ENCODE results near the gene RRAD.
"Not testable (repeated sequence)": the region's sequence is repeated elsewhere in the genome, so short reads cannot be mapped to it uniquely, and the experiment has no call there.

Gene RRAD

GRCh38 chr16:66958857-66959703 lies 33.7 kb upstream of the RRAD start:
- no peak for TF ChIP-seq CTCF (IDR thresholded peaks at IDR 0.05; ENCODE audit: unreplicated experiment in 3 of 3)
- Mint-ChIP-seq H3K4me3 (no peak overlapping the region), H3K27ac (no peak overlapping the region), H3K36me3 (ENCODE audit: low read depth) (no peaks in the 10 kb centered on the region), H3K9me3 (no peaks in the 10 kb centered on the region), H3K4me1 (peaks cover 5% of the 10 kb centered on the region), H3K27me3 (ENCODE audit: low read depth) (peaks cover 24% of the 10 kb centered on the region)

GRCh38 chr16:66956154-66956457 lies 30.8 kb upstream of the RRAD start:
- not testable (repeated sequence) for H3K9me3 Mint-ChIP-seq; H3K4me1 Mint-ChIP-seq; H3K36me3 Mint-ChIP-seq (ENCODE audit: low read depth); H3K4me3 Mint-ChIP-seq
- peak overlapping the region in 1 of 3 experiments; percentile 33 for H3K27ac Mint-ChIP-seq
- H3K27me3 Mint-ChIP-seq (ENCODE audit: low read depth): peaks cover 20% of the 10 kb centered on the region

- not testable (repeated sequence) for H3K9me3 Mint-ChIP-seq; H3K4me1 Mint-ChIP-seq; H3K4me3 Mint-ChIP-seq; H3K36me3 Mint-ChIP-seq (ENCODE audit: low read depth)
- Mint-ChIP-seq H3K27ac (peak overlapping the region in 2 of 3 experiments; percentile 3 to 33), H3K27me3 (ENCODE audit: low read depth) (peaks cover 20% of the 10 kb centered on the region)
These were observed 30.2 kb upstream of the RRAD start for GRCh38 chr16:66955363-66956153.

GRCh38 chr16:66954097-66954659 lies 28.8 kb upstream of the RRAD start:
- Mint-ChIP-seq H3K9me3 (peaks cover 7% of the 10 kb centered on the region), H3K27me3 (ENCODE audit: low read depth) (peaks cover 16% of the 10 kb centered on the region), H3K27ac (no peak overlapping the region), H3K4me1 (no peaks in the 10 kb centered on the region), H3K36me3 (ENCODE audit: low read depth) (peaks cover 3% of the 10 kb centered on the region), H3K4me3 (no peak overlapping the region)
- TF ChIP-seq CTCF (IDR thresholded peaks at IDR 0.05; ENCODE audit: unreplicated experiment in 3 of 3): peak; percentile 76 to 82 (median 82)

GRCh38 chr16:66953462-66954096 lies 28.2 kb upstream of the RRAD start:
- no peak overlapping the region for H3K27ac Mint-ChIP-seq
- TF ChIP-seq CTCF (IDR thresholded peaks at IDR 0.05; ENCODE audit: unreplicated experiment in 3 of 3): no peak
- H3K36me3 Mint-ChIP-seq (ENCODE audit: low read depth): peaks cover 3% of the 10 kb centered on the region

GRCh38 chr16:66952430-66953110 lies 27.2 kb upstream of the RRAD start:
- Mint-ChIP-seq H3K27me3 (ENCODE audit: low read depth) (peaks cover 15% of the 10 kb centered on the region), H3K4me3 (no peak overlapping the region), H3K27ac (no peak overlapping the region), H3K9me3 (peaks cover 7% of the 10 kb centered on the region), H3K4me1 (no peaks in the 10 kb centered on the region), H3K36me3 (ENCODE audit: low read depth) (peaks cover 3% of the 10 kb centered on the region)
- no peak for TF ChIP-seq CTCF (IDR thresholded peaks at IDR 0.05; ENCODE audit: unreplicated experiment in 3 of 3)

More at GRCh38 chr16:66953462-66954096, 28.2 kb upstream of the RRAD start:
- Mint-ChIP-seq H3K4me1 (no peaks in the 10 kb centered on the region), H3K9me3 (peaks cover 7% of the 10 kb centered on the region), H3K4me3 (no peak overlapping the region), H3K27me3 (ENCODE audit: low read depth) (peaks cover 17% of the 10 kb centered on the region)
